ENCODE measurements around the gene SUGT1.
A peak's percentile ranks its signal among the peaks of the same experiment; 100 is the strongest.
"Not testable (repeated sequence)": the region's sequence is repeated elsewhere in the genome, so short reads cannot be mapped to it uniquely, and the experiment has no call there.

Gene SUGT1

GRCh38 chr13:52652196-52652979, at the start of gene SUGT1:
Gene SUGT1, plus strand, starts transcription at chr13:52652836. Its CDS starts 85 bp downstream, at chr13:52652921.
- peak; percentile 96 for FAIRE-seq
- peak; percentile 59 for DNase-seq (ENCODE audit: insufficient read length, low spot score)

- DNase-seq (ENCODE audit: insufficient read length, low spot score); FAIRE-seq: not testable (repeated sequence)
Measured at GRCh38 chr13:52603316-52603715, 49.3 kb upstream of the SUGT1 start.

GRCh38 chr13:52606126-52606525, 46.5 kb upstream of the SUGT1 start:
- DNase-seq (ENCODE audit: insufficient read length, low spot score); FAIRE-seq: not testable (repeated sequence)

GRCh38 chr13:52606795-52607194, 45.8 kb upstream of the SUGT1 start:
- DNase-seq (ENCODE audit: insufficient read length, low spot score); FAIRE-seq: not testable (repeated sequence)

GRCh38 chr13:52608184-52608583, 44.5 kb upstream of the SUGT1 start:
- not testable (repeated sequence) for FAIRE-seq; DNase-seq (ENCODE audit: insufficient read length, low spot score)

- DNase-seq (ENCODE audit: insufficient read length, low spot score) = not testable (repeated sequence)
- FAIRE-seq = peak; percentile 62
Measured at GRCh38 chr13:52609013-52609606, 43.5 kb upstream of the SUGT1 start.

- not testable (repeated sequence) for DNase-seq (ENCODE audit: insufficient read length, low spot score)
Measured at GRCh38 chr13:52610158-52610557, 42.5 kb upstream of the SUGT1 start.

GRCh38 chr13:52615134-52615801, 37.4 kb upstream of the SUGT1 start:
- FAIRE-seq (no peak), DNase-seq (ENCODE audit: insufficient read length, low spot score) (no peak)

More at GRCh38 chr13:52610158-52610557, 42.5 kb upstream of the SUGT1 start:
- FAIRE-seq = peak; percentile 54

- no peak for FAIRE-seq
- DNase-seq (ENCODE audit: insufficient read length, low spot score) = no peak
Measured at GRCh38 chr13:52615812-52616211, 36.8 kb upstream of the SUGT1 start.

GRCh38 chr13:52617070-52618060, 35.3 kb upstream of the SUGT1 start:
- DNase-seq (ENCODE audit: insufficient read length, low spot score) (peak; percentile 66), FAIRE-seq (peak; percentile 89)

GRCh38 chr13:52631083-52631690, 21.4 kb upstream of the SUGT1 start:
- FAIRE-seq = peak; percentile 42
- not testable (repeated sequence) for DNase-seq (ENCODE audit: insufficient read length, low spot score)

- DNase-seq (ENCODE audit: insufficient read length, low spot score) (no peak), FAIRE-seq (no peak)
Measured at GRCh38 chr13:52638666-52639328, 13.8 kb upstream of the SUGT1 start.

- DNase-seq (ENCODE audit: insufficient read length, low spot score) = no peak
- no peak for FAIRE-seq
Measured at GRCh38 chr13:52642131-52642530, 10.5 kb upstream of the SUGT1 start, which contains the start of gene HNRNPA1L2. Gene HNRNPA1L2, plus strand, starts transcription at chr13:52642431. Its CDS starts 62 bp downstream, at chr13:52642493.

- FAIRE-seq (no peak), DNase-seq (ENCODE audit: insufficient read length, low spot score) (no peak)
Measured at GRCh38 chr13:52644108-52644507, 8.5 kb upstream of the SUGT1 start.

- no peak for DNase-seq (ENCODE audit: insufficient read length, low spot score)
- FAIRE-seq = no peak
Measured at GRCh38 chr13:52646967-52647366, 5.7 kb upstream of the SUGT1 start.

GRCh38 chr13:52650731-52651130, 1.9 kb upstream of the SUGT1 start:
- FAIRE-seq (no peak), DNase-seq (ENCODE audit: insufficient read length, low spot score) (no peak)

GRCh38 chr13:52651897-52652195, 790 bp upstream of the SUGT1 start:
- FAIRE-seq (no peak), DNase-seq (ENCODE audit: insufficient read length, low spot score) (no peak)

- DNase-seq (ENCODE audit: insufficient read length, low spot score) = peak; percentile 9
- FAIRE-seq = no peak
Measured at GRCh38 chr13:52652980-52653303, 306 bp downstream of the SUGT1 start.

- no peak for FAIRE-seq
Measured at GRCh38 chr13:52659340-52659739, 6.7 kb downstream of the SUGT1 start.

More at GRCh38 chr13:52659340-52659739, 6.7 kb downstream of the SUGT1 start:
- no peak for DNase-seq (ENCODE audit: insufficient read length, low spot score)

Measured in GM19239 (cell line).